Trophoblast cell (in vitro differentiated cells and primary cell): ENCODE data around the gene RHOJ.

Experiments
- DNase-seq, 2 donors: peaks; one replicate each; pipeline ENCODE4 v3.0.0-alpha.2; 2016
- H2AFZ ChIP-seq: 2 replicates; pipeline ENCODE4 v1.6.1; 2013; ENCODE audit warnings: low read length, moderate library complexity, mild to moderate bottlenecking; ENCODE audit not compliant: insufficient read depth, poor library complexity
- H2AK5ac ChIP-seq: 2 replicates; pipeline ENCODE4 v1.6.1; 2013; ENCODE audit warnings: mild to moderate bottlenecking, low read length
- H2BK120ac ChIP-seq: 2 replicates; pipeline ENCODE4 v1.6.1; 2013; ENCODE audit warnings: low read length, mild to moderate bottlenecking, moderate library complexity; ENCODE audit not compliant: insufficient read depth, poor library complexity
- H2BK12ac ChIP-seq: 2 replicates; pipeline ENCODE4 v1.6.1; 2013; ENCODE audit warnings: mild to moderate bottlenecking, low read length, moderate library complexity
- H2BK5ac ChIP-seq: 2 replicates; pipeline ENCODE4 v1.6.1; 2013; ENCODE audit warnings: low read length, low read depth, moderate library complexity, mild to moderate bottlenecking; ENCODE audit not compliant: poor library complexity
- H3K14ac ChIP-seq: 2 replicates; pipeline ENCODE4 v1.6.1; 2013; ENCODE audit warnings: mild to moderate bottlenecking, low read length
- H3K18ac ChIP-seq: 2 replicates; pipeline ENCODE4 v1.6.1; 2013; ENCODE audit warnings: mild to moderate bottlenecking, low read length
- H3K23ac ChIP-seq: 2 replicates; pipeline ENCODE4 v1.6.1; 2013; ENCODE audit warnings: low read length
- H3K27ac ChIP-seq: 2 replicates; pipeline ENCODE4 v1.5.1; 2013; ENCODE audit warnings: low read depth, mild to moderate bottlenecking, inconsistent platforms, low read length, moderate library complexity
- H3K27me3 ChIP-seq: 2 replicates; pipeline ENCODE4 v1.6.1; 2013; ENCODE audit warnings: inconsistent platforms, mild to moderate bottlenecking, low read length, moderate library complexity; ENCODE audit not compliant: insufficient read depth
- H3K36me3 ChIP-seq, 2 experiments: 1 replicate in 1 of 2; 2 replicates in 1 of 2; pipeline ENCODE4 v1.6.1; 2013; ENCODE audit warnings: low read length in 2 of 2, mild to moderate bottlenecking in 2 of 2, moderate library complexity in 1 of 2; ENCODE audit not compliant: insufficient read depth in 2 of 2, control insufficient read depth in 1 of 2
- H3K4ac ChIP-seq: 2 replicates; pipeline ENCODE4 v1.6.1; 2013; ENCODE audit warnings: low read depth, mild to moderate bottlenecking, low read length, moderate library complexity
- H3K4me1 ChIP-seq, 2 experiments: 1 replicate in 1 of 2; 2 replicates in 1 of 2; pipeline ENCODE4 v1.6.1; 2013; ENCODE audit warnings: low read length in 2 of 2, mild to moderate bottlenecking in 2 of 2, moderate library complexity in 1 of 2; ENCODE audit not compliant: insufficient read depth in 2 of 2, control insufficient read depth in 1 of 2
- H3K4me2 ChIP-seq: 2 replicates; pipeline ENCODE4 v1.6.1; 2013; ENCODE audit warnings: inconsistent platforms, mild to moderate bottlenecking, low read length, moderate library complexity
- H3K4me3 ChIP-seq: 2 replicates; pipeline ENCODE4 v1.5.1; 2013; ENCODE audit warnings: mild to moderate bottlenecking, low read depth, low read length, inconsistent platforms
- H3K79me1 ChIP-seq: one replicate; pipeline ENCODE4 v1.6.1; 2013; ENCODE audit warnings: low read length
- H3K79me2 ChIP-seq: 2 replicates; pipeline ENCODE4 v1.6.1; 2013; ENCODE audit warnings: low read length, mild to moderate bottlenecking; ENCODE audit not compliant: control insufficient read depth, insufficient read depth, poor library complexity
- H3K9ac ChIP-seq: 2 replicates; pipeline ENCODE4 v1.6.1; 2013; ENCODE audit warnings: mild to moderate bottlenecking, low read length
- H3K9me3 ChIP-seq: 2 replicates; pipeline ENCODE4 v1.6.1; 2013; ENCODE audit warnings: low read depth, mild to moderate bottlenecking, control low read depth, inconsistent platforms, low read length; ENCODE audit not compliant: insufficient read depth
- H4K12ac ChIP-seq: 2 replicates; pipeline ENCODE4 v1.6.1; 2013; ENCODE audit warnings: low read depth, mild to moderate bottlenecking, low read length, moderate library complexity
- H4K8ac ChIP-seq: 2 replicates; pipeline ENCODE4 v1.6.1; 2013; ENCODE audit warnings: low read depth, mild to moderate bottlenecking, low read length, moderate library complexity
- H4K91ac ChIP-seq: one replicate; pipeline ENCODE4 v1.6.1; 2013; ENCODE audit warnings: low read depth, mild to moderate bottlenecking, low read length, moderate library complexity
- WGBS: extraction: QIAGEN DNeasy Blood & Tissue Kit; methylation state at CpG from one replicate; pipeline ENCODE4 v1.1.7; 2013; ENCODE audit warnings: missing lambda C conversion rate; ENCODE audit not compliant: insufficient read length, insufficient coverage; ENCODE audit errors: extremely low coverage; 5-methylcytosine and 5-hydroxymethylcytosine counted together

RHOJ gene

DNA sequence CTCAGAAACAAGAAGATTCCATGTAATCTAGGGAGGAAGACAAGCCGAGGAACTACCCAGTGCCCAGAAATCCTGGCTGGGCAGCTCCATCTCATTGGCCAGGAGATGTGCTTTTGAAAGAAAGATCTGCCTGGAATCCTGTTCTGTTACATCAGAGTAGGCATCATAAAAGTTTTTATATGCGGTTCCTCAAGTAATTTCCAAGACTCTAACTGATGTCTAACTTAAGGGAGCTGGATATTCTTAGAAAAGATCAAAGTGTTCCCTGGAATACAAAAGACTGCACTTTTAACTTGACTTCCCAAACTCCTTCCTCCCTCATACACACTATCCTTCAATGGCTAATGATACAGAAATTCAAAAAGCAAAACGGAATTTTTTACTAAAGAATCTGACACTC lies 16.3 kb downstream of the RHOJ start:
- H3K14ac ChIP-seq = no peak overlapping the region
- H3K23ac ChIP-seq = no peak overlapping the region
- H3K4me3 ChIP-seq = no peak overlapping the region
- no peak overlapping the region for H2AFZ ChIP-seq
- no peaks in the 10 kb centered on the region for H3K36me3 ChIP-seq
- no peak overlapping the region for H2BK12ac ChIP-seq
- H3K27me3 ChIP-seq = no peaks in the 10 kb centered on the region
- no peak overlapping the region for H3K27ac ChIP-seq
- H3K18ac ChIP-seq = no peak overlapping the region
- no peak for DNase-seq
- H2BK5ac ChIP-seq = no peak overlapping the region
- no peak overlapping the region for H4K91ac ChIP-seq
- no peak overlapping the region for H4K12ac ChIP-seq
- peaks cover 0 to 2% of the 10 kb centered on the region in 2 experiments for H3K4me1 ChIP-seq
- no peak overlapping the region for H2BK120ac ChIP-seq
- no peak overlapping the region for H4K8ac ChIP-seq
- no CpG with 5 or more reads among the region's 3 CpGs for WGBS
- H3K4ac ChIP-seq = no peak overlapping the region
- no peaks in the 10 kb centered on the region for H3K9me3 ChIP-seq
- H3K9ac ChIP-seq = no peak overlapping the region
- H3K79me1 ChIP-seq = no peaks in the 10 kb centered on the region
- H2AK5ac ChIP-seq = no peak overlapping the region
- no peak overlapping the region for H3K4me2 ChIP-seq
- no peaks in the 10 kb centered on the region for H3K79me2 ChIP-seq

DNA sequence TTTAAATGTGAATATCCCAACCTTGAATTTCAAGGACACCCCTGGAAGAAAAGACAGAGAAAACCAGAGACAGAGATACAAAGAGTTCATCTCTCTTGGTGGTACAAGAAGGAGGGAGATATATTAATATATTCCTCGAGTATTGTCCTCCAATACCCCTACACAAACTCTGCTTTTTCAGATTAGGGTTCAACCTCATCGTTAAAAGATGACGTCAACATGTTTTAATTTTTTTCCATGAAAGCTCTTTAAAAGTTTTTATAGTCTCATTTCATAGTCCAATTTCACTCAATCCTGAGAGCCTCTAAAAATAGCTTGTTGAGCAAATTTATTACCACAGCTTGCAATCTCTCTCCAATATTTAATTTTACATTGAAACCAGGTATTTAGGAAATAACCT lies 19.4 kb downstream of the RHOJ start:
- Histone ChIP-seq H4K91ac (no peak overlapping the region), H3K9me3 (no peaks in the 10 kb centered on the region), H2BK120ac (no peak overlapping the region), H3K27me3 (no peaks in the 10 kb centered on the region), H3K23ac (no peak overlapping the region), H2AK5ac (no peak overlapping the region), H3K4me1 (peaks cover 0 to 2% of the 10 kb centered on the region in 2 experiments), H2BK5ac (no peak overlapping the region), H3K27ac (no peak overlapping the region), H3K18ac (no peak overlapping the region), H3K79me2 (no peaks in the 10 kb centered on the region), H4K12ac (no peak overlapping the region), H3K4me2 (no peak overlapping the region), H3K4me3 (no peak overlapping the region), H2BK12ac (no peak overlapping the region), H3K79me1 (no peaks in the 10 kb centered on the region), H2AFZ (no peak overlapping the region), H4K8ac (no peak overlapping the region), H3K4ac (no peak overlapping the region), H3K9ac (no peak overlapping the region), H3K14ac (no peak overlapping the region), H3K36me3 (no peaks in the 10 kb centered on the region)
- no peak for DNase-seq
- no CpG with 5 or more reads among the region's 3 CpGs for WGBS

GRCh38 chr14:63224196-63224595 lies 20.0 kb downstream of the RHOJ start:
- Histone ChIP-seq H3K27me3 (no peaks in the 10 kb centered on the region), H3K18ac (no peak overlapping the region), H2AFZ (no peak overlapping the region), H3K27ac (no peak overlapping the region), H3K9ac (no peak overlapping the region), H3K14ac (no peak overlapping the region), H2AK5ac (no peak overlapping the region), H3K4ac (no peak overlapping the region), H3K4me1 (peaks cover 0 to 2% of the 10 kb centered on the region in 2 experiments), H3K79me2 (no peaks in the 10 kb centered on the region), H3K23ac (no peak overlapping the region), H2BK12ac (no peak overlapping the region), H3K9me3 (no peaks in the 10 kb centered on the region), H3K79me1 (no peaks in the 10 kb centered on the region), H2BK5ac (no peak overlapping the region), H3K4me3 (no peak overlapping the region), H3K4me2 (no peak overlapping the region), H4K12ac (no peak overlapping the region), H4K8ac (no peak overlapping the region), H3K36me3 (no peaks in the 10 kb centered on the region), H4K91ac (no peak overlapping the region), H2BK120ac (no peak overlapping the region)
- no peak for DNase-seq
- no CpG with 5 or more reads among the region's 4 CpGs for WGBS

DNA sequence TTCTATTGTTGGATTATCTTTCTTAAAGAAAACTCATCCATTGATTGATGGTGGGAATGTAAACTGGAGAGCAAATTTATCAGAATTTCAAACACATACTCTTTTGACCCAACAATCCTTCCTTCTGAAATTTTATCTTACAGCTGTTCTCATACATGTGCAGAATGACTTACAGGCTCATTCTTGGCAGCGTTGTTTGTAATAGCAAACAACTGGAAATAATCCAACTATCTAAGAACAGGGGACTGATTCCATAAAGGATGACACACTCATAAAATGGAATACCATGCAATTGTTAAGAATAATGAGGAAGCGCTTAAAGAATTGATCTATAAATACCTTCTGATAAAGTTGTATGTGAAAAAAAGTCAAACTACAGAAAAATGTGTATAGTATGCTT lies 24.0 kb downstream of the RHOJ start:
- Histone ChIP-seq H3K79me2 (no peaks in the 10 kb centered on the region), H2AK5ac (no peak overlapping the region), H3K4me3 (no peak overlapping the region), H3K14ac (no peak overlapping the region), H2AFZ (no peak overlapping the region), H3K79me1 (no peaks in the 10 kb centered on the region), H4K8ac (no peak overlapping the region), H3K4me1 (peaks cover 0 to 2% of the 10 kb centered on the region in 2 experiments), H3K9me3 (no peaks in the 10 kb centered on the region), H2BK12ac (no peak overlapping the region), H3K4me2 (no peak overlapping the region), H3K36me3 (no peaks in the 10 kb centered on the region), H4K12ac (no peak overlapping the region), H2BK120ac (no peak overlapping the region), H3K4ac (no peak overlapping the region), H2BK5ac (no peak overlapping the region), H3K27me3 (no peaks in the 10 kb centered on the region), H4K91ac (no peak overlapping the region), H3K27ac (no peak overlapping the region), H3K18ac (no peak overlapping the region), H3K23ac (no peak overlapping the region), H3K9ac (no peak overlapping the region)
- no peak for DNase-seq
- no CpG with 5 or more reads among the region's 2 CpGs for WGBS
